HL-60/S4 treated with retinoic acid at 250 ng/mL for 4 days and 3 days (cell line): ENCODE results near the gene ZNF423.

Experiments
- in situ Hi-C: fragments of 300-500 bp; cut with MboI; formaldehyde crosslinking; loops from 2 replicates; pipeline ENCODE4 v1.7.0; 2022; ENCODE audit warnings: low sequenced_read_pairs

ZNF423 gene

DNA sequence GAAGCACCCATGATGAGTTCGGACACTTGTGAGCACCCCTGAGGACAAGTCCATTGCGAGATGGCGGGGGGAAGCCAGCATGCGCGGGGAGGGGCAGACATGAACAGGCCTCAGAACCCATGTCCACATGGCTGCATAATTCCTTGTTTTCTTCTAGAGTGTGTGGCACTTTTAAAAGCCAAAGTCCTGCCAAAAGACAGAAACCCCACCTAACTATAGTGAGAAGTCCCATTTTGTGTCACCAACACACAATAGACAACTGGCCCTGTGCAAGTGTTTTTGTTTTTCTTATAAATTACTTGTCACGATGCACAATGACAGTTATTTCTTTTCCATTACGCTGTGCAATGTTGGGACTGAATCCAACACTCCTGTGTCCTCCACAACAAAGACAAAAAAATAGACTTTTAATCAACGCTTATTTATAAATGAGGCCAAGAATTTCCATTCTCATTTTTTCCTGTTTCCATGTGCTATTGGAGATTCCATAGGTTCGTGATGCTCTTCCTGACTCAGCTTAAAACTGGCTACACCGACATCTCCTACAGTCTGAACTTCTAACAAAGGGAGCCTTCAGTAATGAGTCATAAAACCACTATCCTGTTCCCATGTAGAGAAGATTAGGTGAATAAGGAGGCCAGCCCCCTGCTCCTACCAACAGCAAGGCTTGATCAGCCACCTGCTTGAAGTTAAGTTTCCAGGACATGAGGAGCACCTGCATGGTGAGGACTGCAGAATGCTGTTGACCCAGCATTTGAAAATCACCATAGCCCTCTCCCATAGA is 98.9 kb downstream of the ZNF423 start:
- in situ Hi-C loops, result no loop called here

DNA sequence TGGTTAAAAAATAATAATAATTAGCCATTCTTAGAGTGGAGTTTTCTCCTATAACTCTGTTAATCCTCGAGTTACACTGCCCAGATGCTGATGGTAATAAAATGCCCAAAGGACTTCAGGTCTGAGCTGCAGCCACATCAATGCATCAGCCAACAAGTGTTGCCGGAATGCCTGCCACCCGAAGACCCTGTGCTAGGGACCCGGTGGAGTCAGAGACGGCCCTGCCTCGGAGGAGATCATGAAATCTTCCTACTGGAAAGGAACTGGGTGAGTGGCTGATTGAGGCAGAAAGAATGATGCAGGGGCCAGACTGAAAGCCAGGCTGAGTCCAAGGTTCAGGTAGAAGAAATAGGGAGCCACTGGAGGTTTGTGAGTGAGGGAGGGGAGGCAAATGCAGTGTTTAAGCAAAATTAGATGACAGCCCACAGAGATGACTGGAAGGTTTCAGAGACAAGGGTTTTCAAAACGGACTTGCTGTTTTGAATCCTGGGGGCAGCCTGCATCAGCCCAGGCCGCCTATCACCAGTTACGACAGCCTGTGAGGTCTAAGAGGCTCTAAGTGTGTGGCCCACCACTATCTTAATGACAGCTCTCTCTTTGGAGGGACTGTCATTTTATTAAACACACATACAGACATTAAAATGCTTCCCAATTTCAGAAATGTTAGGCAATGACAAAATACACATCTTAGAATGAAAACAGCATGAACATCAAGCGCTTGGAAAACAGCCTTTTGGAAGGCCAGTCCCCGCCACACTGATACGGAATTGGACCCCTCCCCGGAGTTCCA is 100.0 kb downstream of the ZNF423 start:
- in situ Hi-C loops, result no loop called here

- in situ Hi-C loops, result no loop called here
Observed at GRCh38 chr16:49755313-49755620, 100.6 kb downstream of the ZNF423 start.

DNA sequence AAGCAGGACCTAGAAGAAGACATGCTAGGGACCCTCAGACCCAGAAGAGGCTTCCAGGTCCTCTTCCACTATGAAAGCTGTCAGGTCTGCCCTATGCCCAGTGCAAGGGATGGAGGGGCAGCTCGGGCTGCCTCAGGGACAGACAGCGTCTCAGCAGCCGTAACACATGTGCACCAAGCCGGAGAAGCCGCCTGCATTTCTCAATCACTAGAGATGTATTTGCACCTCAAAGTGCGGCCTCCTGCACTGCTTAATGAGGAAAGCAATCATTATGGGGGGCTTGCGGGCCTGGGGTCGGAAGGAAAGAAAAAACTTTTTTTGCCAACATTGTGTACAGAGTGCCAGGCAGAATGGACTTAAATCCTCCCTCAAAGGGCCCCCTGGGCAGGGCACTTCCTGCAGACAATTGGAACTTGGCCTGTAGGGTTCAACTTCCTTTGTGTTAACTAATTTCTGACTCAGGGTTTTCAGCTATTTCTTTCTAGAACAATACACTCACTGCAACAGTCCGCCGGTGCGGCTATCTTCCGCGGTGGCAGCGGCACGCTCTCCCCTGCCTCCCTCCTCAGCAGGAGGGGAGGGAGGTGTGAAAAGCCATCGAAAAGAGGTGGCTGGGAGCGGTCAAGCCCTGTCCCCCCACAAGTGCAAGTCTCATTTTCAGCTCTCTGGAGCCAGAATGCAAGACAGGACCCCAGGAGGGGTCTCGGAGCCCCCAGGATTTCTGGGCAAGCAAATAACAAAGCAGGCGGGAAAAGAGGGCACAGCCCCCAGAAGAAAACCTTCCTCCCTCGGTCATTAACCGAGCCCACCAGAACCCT is 101.2 kb downstream of the ZNF423 start:
- in situ Hi-C loops, result no loop called here

- in situ Hi-C loops, result no loop called here
Observed at GRCh38 chr16:49750341-49751000, 105.4 kb downstream of the ZNF423 start.

- in situ Hi-C loops, result no loop called here
Observed at GRCh38 chr16:49749816-49750215, 106.1 kb downstream of the ZNF423 start.

GRCh38 chr16:49748322-49748721 is 107.6 kb downstream of the ZNF423 start:
- in situ Hi-C loops, result no loop called here

DNA sequence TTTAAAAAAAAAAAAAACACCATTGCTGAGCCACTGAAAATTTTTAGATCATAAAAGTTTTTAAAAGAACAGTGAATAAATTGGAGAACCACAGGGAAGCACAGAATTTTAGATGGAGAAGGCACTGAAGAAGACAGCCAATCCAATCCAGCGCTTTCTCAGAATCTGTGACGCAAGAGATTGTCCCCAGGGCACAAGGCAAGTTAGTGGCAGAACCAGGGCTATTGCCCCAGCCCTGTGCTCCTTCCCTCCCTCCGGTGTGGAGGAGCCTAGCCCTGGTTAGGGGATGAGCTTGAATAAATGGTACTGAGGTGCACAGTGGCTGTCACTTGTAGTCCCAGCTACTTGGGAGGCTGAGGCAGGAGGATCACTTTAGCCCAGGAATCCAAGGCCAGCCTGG is 108.3 kb downstream of the ZNF423 start:
- in situ Hi-C loops, result no loop called here

DNA sequence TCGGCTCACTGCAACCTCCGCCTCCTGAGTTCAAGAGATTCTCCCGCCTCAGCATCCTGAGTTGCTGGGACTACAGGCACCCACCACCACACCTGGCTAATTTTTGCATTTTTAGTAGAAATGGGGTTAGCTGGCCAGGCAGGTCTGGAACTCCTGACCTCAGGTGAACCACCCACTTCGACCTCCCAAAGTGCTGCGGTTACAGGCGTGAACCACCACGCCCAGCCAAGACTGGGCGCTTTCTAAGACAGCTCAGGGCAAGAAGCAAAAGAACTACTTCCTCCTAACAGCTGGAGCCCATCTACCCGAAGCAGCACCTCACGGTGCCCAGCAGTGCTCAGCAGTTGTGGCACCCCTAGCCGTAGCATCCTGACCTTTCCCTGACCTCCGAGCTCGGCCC is 109.4 kb downstream of the ZNF423 start:
- in situ Hi-C loops, result no loop called here

DNA sequence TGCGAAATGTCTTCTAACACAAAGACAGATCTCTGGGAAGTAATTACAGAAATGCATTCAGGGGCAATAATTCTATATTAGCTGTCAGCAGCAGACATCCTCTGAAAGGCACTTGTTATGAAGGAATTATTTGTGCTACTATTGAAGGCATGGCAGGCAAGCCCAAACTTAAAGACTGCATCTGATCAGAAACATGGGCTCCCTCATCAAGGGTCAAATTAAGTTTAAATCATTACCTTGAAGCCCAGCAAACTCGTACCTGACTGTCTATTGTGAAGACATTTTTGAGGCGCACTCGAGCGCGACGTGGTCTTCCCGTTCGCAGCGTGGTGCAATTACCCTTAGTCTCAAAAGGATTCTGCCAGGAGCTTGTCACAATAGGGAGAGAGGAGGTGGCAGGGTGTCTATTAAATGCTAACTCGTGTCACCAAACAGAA is 110.6 kb downstream of the ZNF423 start:
- in situ Hi-C loops, result no loop called here

- in situ Hi-C loops, result no loop called here
Observed at GRCh38 chr16:49744244-49745220, 111.4 kb downstream of the ZNF423 start.

DNA sequence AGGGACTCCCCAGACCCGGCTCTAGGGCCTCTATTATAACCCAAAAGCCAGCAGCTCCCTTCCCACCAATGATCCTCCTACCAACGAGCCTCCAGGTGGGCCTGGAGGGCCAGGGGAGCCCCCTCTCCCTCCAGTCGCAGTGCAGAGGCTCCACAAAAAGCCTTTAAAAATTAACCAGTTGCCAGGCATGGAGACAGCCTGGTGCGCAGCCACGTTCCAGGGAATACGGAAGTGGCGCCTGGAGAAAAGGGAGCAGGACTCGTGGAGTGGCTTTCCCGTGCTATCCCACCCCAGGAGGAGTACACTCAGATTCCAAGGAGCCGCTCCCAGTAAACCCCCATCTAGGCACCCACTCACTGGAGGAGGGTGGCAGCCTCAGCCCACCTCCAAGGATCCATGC is 112.3 kb downstream of the ZNF423 start:
- in situ Hi-C loops, result no loop called here

GRCh38 chr16:49743203-49743464 is 112.8 kb downstream of the ZNF423 start:
- in situ Hi-C loops, result no loop called here

DNA sequence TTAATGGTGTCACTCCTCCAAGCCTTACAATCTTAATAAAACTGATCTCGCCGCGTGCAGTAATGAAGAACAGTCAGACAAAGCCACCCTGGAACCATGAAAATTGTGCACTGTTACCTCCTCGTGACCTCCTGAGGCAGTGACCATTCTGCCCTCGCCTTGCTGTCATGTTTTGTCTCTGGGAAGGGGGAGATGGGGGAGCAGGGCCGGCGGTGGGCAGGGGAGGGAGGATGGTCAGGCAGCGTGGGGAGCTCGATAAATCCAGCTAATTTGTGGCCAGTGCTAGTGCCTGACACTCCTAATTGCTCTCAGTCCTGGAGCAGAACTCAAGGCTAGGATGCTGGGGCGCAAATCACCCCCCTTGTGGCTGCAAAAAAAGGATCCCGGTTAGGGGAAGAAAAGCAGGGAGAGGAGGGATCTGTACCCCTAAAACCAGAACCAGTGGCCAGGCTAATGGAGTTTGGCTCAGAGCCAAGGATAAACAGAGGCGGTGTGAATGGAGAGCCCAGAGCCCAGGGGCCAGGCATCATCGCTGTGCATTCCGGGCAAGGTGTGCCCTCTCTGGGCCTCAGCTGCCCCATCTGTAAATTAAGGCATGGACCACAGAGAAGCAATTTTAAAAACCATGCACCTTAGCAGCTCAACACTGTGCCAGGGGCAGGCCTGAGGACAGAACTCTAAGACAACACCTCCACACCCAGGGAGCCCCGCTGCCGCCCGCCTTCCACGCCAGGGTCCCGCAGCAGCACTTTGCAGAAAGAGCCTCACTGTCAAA is 113.3 kb downstream of the ZNF423 start:
- in situ Hi-C loops, result no loop called here

DNA sequence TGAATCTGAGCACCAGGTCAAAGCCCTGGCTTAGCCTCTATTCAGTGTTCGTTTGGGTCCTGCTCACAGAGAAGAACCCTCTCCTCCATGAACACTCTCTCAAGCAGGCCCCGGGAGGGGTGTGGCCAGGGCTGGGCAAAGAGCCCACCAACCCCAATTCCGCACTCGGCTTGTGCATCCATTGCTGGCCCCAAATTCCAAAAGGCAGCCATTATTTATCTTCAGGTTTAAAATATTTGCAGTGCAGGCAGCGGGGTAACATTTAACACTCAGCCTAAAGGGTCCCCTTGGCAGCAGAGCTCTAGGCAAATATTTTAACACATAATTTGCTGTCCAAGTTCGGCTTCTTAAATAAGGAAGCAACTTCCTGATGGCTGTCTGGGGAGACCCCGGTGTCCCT is 115.7 kb downstream of the ZNF423 start:
- in situ Hi-C loops, result no loop called here

DNA sequence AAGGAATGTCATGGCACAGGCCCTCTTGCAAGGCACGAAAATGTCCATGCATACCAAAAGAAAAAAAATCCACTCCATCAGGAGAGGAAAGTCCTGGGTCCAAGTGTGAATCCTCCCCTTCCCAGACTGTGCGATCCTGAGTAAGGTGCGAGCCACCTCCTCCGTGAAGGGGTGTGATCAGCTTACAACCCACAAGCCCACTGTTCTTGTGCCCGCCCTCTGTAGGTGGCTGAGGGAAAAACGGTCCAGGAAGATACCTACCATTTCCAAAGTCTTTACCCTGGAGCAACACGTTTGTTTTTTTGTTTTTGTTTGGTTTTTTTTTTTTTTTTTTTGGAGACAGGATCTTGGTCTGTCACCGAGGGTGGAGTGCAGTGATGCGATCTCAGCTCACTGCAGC is 116.5 kb downstream of the ZNF423 start:
- in situ Hi-C loops, result no loop called here

GRCh38 chr16:49738832-49739231 is 117.1 kb downstream of the ZNF423 start:
- in situ Hi-C loops, result no loop called here

DNA sequence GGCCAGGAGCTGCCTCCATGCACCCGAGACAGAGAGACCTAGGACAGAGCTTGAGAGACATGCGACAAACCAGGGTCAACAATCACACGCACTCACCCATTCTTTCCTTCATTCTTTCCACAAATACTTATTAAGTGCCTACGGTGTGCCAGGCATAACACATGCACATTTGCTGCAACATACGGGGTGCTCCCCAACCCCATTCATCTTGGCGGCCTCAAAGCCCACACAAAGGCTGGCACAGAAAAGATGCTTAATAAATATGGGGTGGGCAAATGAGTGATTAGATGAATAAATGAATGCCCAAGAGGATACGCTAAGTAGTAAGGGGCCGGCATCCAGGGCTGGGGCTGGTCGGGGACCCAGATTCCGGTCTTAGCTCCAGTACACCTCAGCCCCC is 117.9 kb downstream of the ZNF423 start:
- in situ Hi-C loops, result no loop called here

GRCh38 chr16:49737541-49737940 is 118.4 kb downstream of the ZNF423 start:
- in situ Hi-C loops, result no loop called here
